Mesenchymal stem cell (in vitro differentiated cells and primary cell): Measurements from ENCODE around the gene TRIO.
"Not testable (repeated sequence)": the region's sequence is repeated elsewhere in the genome, so short reads cannot be mapped to it uniquely, and the experiment has no call there.

Experiments
- DNase-seq: peaks from one replicate; pipeline ENCODE4 v3.0.0-alpha.2; 2013
- H2AFZ ChIP-seq: one replicate; pipeline ENCODE4 v1.6.1; 2013; ENCODE audit warnings: low read depth, mild to moderate bottlenecking, control low read depth, inconsistent platforms, low read length, moderate library complexity
- H2AK5ac ChIP-seq: 2 replicates; pipeline ENCODE4 v1.6.1; 2013; ENCODE audit warnings: low read length, moderate library complexity, mild to moderate bottlenecking, inconsistent platforms; ENCODE audit not compliant: severe bottlenecking
- H2BK120ac ChIP-seq: one replicate; pipeline ENCODE4 v1.6.1; 2013; ENCODE audit warnings: low read depth, mild to moderate bottlenecking, inconsistent platforms, low read length, moderate library complexity
- H2BK12ac ChIP-seq, 2 experiments: one replicate each; pipeline ENCODE4 v1.6.1; 2013; ENCODE audit warnings: inconsistent platforms in 2 of 2, low read length in 2 of 2, mild to moderate bottlenecking in 2 of 2, moderate library complexity in 2 of 2, control low read depth in 1 of 2
- H2BK15ac ChIP-seq: one replicate; pipeline ENCODE4 v1.6.1; 2013; ENCODE audit warnings: mild to moderate bottlenecking, low read depth, inconsistent platforms; ENCODE audit not compliant: poor library complexity, severe bottlenecking
- H2BK5ac ChIP-seq: 2 replicates; pipeline ENCODE4 v1.6.1; 2013; ENCODE audit warnings: low read depth, mild to moderate bottlenecking, low read length, control low read depth, inconsistent platforms; ENCODE audit not compliant: poor library complexity, severe bottlenecking
- H3K14ac ChIP-seq, 2 experiments: one replicate each; pipeline ENCODE4 v1.6.1; 2013; ENCODE audit warnings: inconsistent platforms in 2 of 2, low read length in 2 of 2, control low read depth in 1 of 2, mild to moderate bottlenecking in 1 of 2, moderate library complexity in 1 of 2
- H3K18ac ChIP-seq, 2 experiments: one replicate each; pipeline ENCODE4 v1.6.1; 2013; ENCODE audit warnings: inconsistent platforms in 2 of 2, low read length in 2 of 2, control low read depth in 1 of 2, low read depth in 1 of 2, mild to moderate bottlenecking in 1 of 2
- H3K23ac ChIP-seq, 2 experiments: one replicate each; pipeline ENCODE4 v1.6.1; 2013; ENCODE audit warnings: inconsistent platforms in 2 of 2, low read length in 2 of 2, mild to moderate bottlenecking in 2 of 2, moderate library complexity in 2 of 2, control low read depth in 1 of 2
- H3K27ac ChIP-seq: 2 replicates; pipeline ENCODE4 v1.5.1; 2013; ENCODE audit warnings: mild to moderate bottlenecking, moderate library complexity, low read length, control low read depth, inconsistent platforms; ENCODE audit not compliant: poor library complexity, severe bottlenecking
- H3K27me3 ChIP-seq, 2 experiments: 2 replicates each; pipeline versions ENCODE4 v1.6.1 to v1.7.0; 2013; ENCODE audit warnings: low read length in 2 of 2, mild to moderate bottlenecking in 2 of 2, moderate library complexity in 2 of 2, control low read depth in 1 of 2, inconsistent platforms in 1 of 2; ENCODE audit not compliant: control insufficient read depth in 1 of 2, insufficient read depth in 1 of 2
- H3K36me3 ChIP-seq, 2 experiments: 2 replicates each; pipeline versions ENCODE4 v1.6.1 to v1.7.0; 2013; ENCODE audit warnings: low read length in 2 of 2, control low read depth in 1 of 2, inconsistent platforms in 1 of 2, low read depth in 1 of 2, mild to moderate bottlenecking in 1 of 2; ENCODE audit not compliant: insufficient read depth in 2 of 2, control insufficient read depth in 1 of 2
- H3K4ac ChIP-seq, 2 experiments: one replicate each; pipeline ENCODE4 v1.6.1; 2013; ENCODE audit warnings: inconsistent platforms in 2 of 2, low read length in 2 of 2, mild to moderate bottlenecking in 2 of 2, moderate library complexity in 2 of 2, control low read depth in 1 of 2, low read depth in 1 of 2
- H3K4me1 ChIP-seq: 2 replicates; pipeline ENCODE4 v1.6.1; 2013; ENCODE audit warnings: low read depth, low read length, control low read depth; ENCODE audit not compliant: control insufficient read depth, insufficient read depth
- H3K4me2 ChIP-seq: 2 replicates; pipeline ENCODE4 v1.6.1; 2013; ENCODE audit warnings: low read length, mild to moderate bottlenecking, inconsistent platforms; ENCODE audit not compliant: poor library complexity, severe bottlenecking
- H3K4me3 ChIP-seq, 2 experiments: 2 replicates each; pipeline versions ENCODE4 v1.5.1 to v1.7.0; 2013; ENCODE audit warnings: low read length in 2 of 2, mild to moderate bottlenecking in 2 of 2, control low read depth in 1 of 2, low read depth in 1 of 2; ENCODE audit not compliant: insufficient read depth in 1 of 2
- H3K79me1 ChIP-seq: replicated peaks from 2 replicates; pipeline ENCODE4 v1.6.1; 2013; ENCODE audit warnings: mild to moderate bottlenecking, control low read depth, low read length, inconsistent platforms; ENCODE audit not compliant: poor library complexity, severe bottlenecking
- H3K9ac ChIP-seq: 2 replicates; pipeline ENCODE4 v1.7.0; 2013; ENCODE audit warnings: mild to moderate bottlenecking, low read length, moderate library complexity
- H3K9me3 ChIP-seq: 2 replicates; pipeline ENCODE4 v1.7.0; 2013; ENCODE audit warnings: mild to moderate bottlenecking, low read length; ENCODE audit not compliant: control insufficient read depth
- H4K8ac ChIP-seq: one replicate; pipeline ENCODE4 v1.6.1; 2013; ENCODE audit warnings: inconsistent platforms, mild to moderate bottlenecking, low read length, moderate library complexity
- H4K91ac ChIP-seq: one replicate; pipeline ENCODE4 v1.6.1; 2013; ENCODE audit warnings: mild to moderate bottlenecking, low read length, inconsistent platforms
- WGBS: methylation state at CpG from one replicate; pipeline ENCODE4 v1.1.7; 2013; ENCODE audit warnings: mixed read lengths; 5-methylcytosine and 5-hydroxymethylcytosine counted together

TRIO gene

GRCh38 chr5:14554288-14554687 is 411.1 kb downstream of the TRIO start:
- H4K91ac ChIP-seq, H3K27ac ChIP-seq, H2AK5ac ChIP-seq, H3K9me3 ChIP-seq, H3K18ac ChIP-seq, H3K4me2 ChIP-seq, H3K79me1 ChIP-seq, H2BK5ac ChIP-seq, H2BK120ac ChIP-seq, H3K4me3 ChIP-seq, H3K9ac ChIP-seq, H2AFZ ChIP-seq, H3K36me3 ChIP-seq, H3K4me1 ChIP-seq, H4K8ac ChIP-seq, H2BK15ac ChIP-seq, H2BK12ac ChIP-seq, DNase-seq, H3K23ac ChIP-seq, H3K14ac ChIP-seq, H3K4ac ChIP-seq: not testable (repeated sequence)
- peaks cover 17 to 24% of the 10 kb centered on the region in 2 experiments for H3K27me3 ChIP-seq
- WGBS, result 58% methylated on average over 1 of the region's 3 CpGs

GRCh38 chr5:14556015-14556414 is 412.9 kb downstream of the TRIO start:
- Histone ChIP-seq H3K18ac (no peak overlapping the region), H4K91ac (no peak overlapping the region), H3K36me3 (no peaks in the 10 kb centered on the region), H3K4me2 (no peak overlapping the region), H2AFZ (no peak overlapping the region), H3K27me3 (peaks cover 18 to 29% of the 10 kb centered on the region in 2 experiments), H3K23ac (no peak overlapping the region), H3K9ac (no peak overlapping the region), H3K4me1 (no peaks in the 10 kb centered on the region), H4K8ac (no peak overlapping the region), H3K4ac (no peak overlapping the region), H3K14ac (no peak overlapping the region), H3K4me3 (no peak overlapping the region), H2BK12ac (no peak overlapping the region), H3K9me3 (no peaks in the 10 kb centered on the region), H2BK15ac (no peak overlapping the region), H2BK120ac (no peak overlapping the region), H2BK5ac (no peak overlapping the region), H3K79me1 (no peaks in the 10 kb centered on the region), H3K27ac (no peak overlapping the region), H2AK5ac (no peak overlapping the region)
- 83% methylated on average over 2 of the region's 2 CpGs for WGBS
- no peak for DNase-seq

GRCh38 chr5:14557203-14557770 is 414.1 kb downstream of the TRIO start:
- no peak overlapping the region for H4K91ac ChIP-seq
- no peaks in the 10 kb centered on the region for H3K79me1 ChIP-seq
- H2AFZ ChIP-seq, result no peak overlapping the region
- no peaks in the 10 kb centered on the region for H3K36me3 ChIP-seq
- H3K9me3 ChIP-seq, result no peaks in the 10 kb centered on the region
- WGBS, result 71% methylated on average over 8 of the region's 8 CpGs
- no peak overlapping the region for H3K4me3 ChIP-seq
- no peak overlapping the region for H2BK12ac ChIP-seq
- H4K8ac ChIP-seq, result no peak overlapping the region
- no peak overlapping the region for H2BK120ac ChIP-seq
- no peaks in the 10 kb centered on the region for H3K4me1 ChIP-seq
- no peak overlapping the region for H3K27ac ChIP-seq
- no peak overlapping the region for H3K9ac ChIP-seq
- no peak overlapping the region for H3K14ac ChIP-seq
- peak overlapping the region in 1 of 2 experiments; percentile 34 for H3K18ac ChIP-seq
- no peak overlapping the region for H2BK5ac ChIP-seq
- DNase-seq, result peak; percentile 36
- no peak overlapping the region for H2BK15ac ChIP-seq
- H3K23ac ChIP-seq, result no peak overlapping the region
- peaks cover 22 to 29% of the 10 kb centered on the region in 2 experiments for H3K27me3 ChIP-seq
- no peak overlapping the region for H3K4ac ChIP-seq
- no peak overlapping the region for H2AK5ac ChIP-seq
- H3K4me2 ChIP-seq, result no peak overlapping the region

GRCh38 chr5:14557791-14558415 is 414.8 kb downstream of the TRIO start:
- peak; percentile 64 for DNase-seq

More at GRCh38 chr5:14557791-14558415, 414.8 kb downstream of the TRIO start:
- 64% methylated on average over 8 of the region's 8 CpGs for WGBS
- no peak overlapping the region for H2AFZ ChIP-seq
- H2BK120ac ChIP-seq, result no peak overlapping the region
- H3K4me1 ChIP-seq, result no peaks in the 10 kb centered on the region
- no peak overlapping the region for H3K4me2 ChIP-seq
- H3K79me1 ChIP-seq, result no peaks in the 10 kb centered on the region
- H3K18ac ChIP-seq, result no peak overlapping the region
- H3K4ac ChIP-seq, result no peak overlapping the region
- no peak overlapping the region for H4K8ac ChIP-seq
- no peak overlapping the region for H2BK5ac ChIP-seq
- no peaks in the 10 kb centered on the region for H3K36me3 ChIP-seq
- H3K23ac ChIP-seq, result no peak overlapping the region
- no peak overlapping the region for H3K9ac ChIP-seq
- no peak overlapping the region for H2BK12ac ChIP-seq
- no peak overlapping the region for H2AK5ac ChIP-seq
- peaks cover 22 to 29% of the 10 kb centered on the region in 2 experiments for H3K27me3 ChIP-seq
- H2BK15ac ChIP-seq, result no peak overlapping the region
- H3K27ac ChIP-seq, result no peak overlapping the region
- no peak overlapping the region for H4K91ac ChIP-seq
- no peak overlapping the region for H3K4me3 ChIP-seq
- H3K9me3 ChIP-seq, result no peaks in the 10 kb centered on the region
- no peak overlapping the region for H3K14ac ChIP-seq
